NCI-H446 (cell line): ENCODE results near the gene RHOXF2.
"Not testable (repeated sequence)": the region's sequence is repeated elsewhere in the genome, so short reads cannot be mapped to it uniquely, and the experiment has no call there.

Experiments
- DNase-seq, 2 experiments: peaks; one replicate each; lab custom pipeline; 2025; lab: John Stamatoyannopoulos, UW

The RHOXF2 gene, protein sequence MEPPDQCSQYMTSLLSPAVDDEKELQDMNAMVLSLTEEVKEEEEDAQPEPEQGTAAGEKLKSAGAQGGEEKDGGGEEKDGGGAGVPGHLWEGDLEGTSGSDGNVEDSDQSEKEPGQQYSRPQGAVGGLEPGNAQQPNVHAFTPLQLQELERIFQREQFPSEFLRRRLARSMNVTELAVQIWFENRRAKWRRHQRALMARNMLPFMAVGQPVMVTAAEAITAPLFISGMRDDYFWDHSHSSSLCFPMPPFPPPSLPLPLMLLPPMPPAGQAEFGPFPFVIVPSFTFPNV

DNA sequence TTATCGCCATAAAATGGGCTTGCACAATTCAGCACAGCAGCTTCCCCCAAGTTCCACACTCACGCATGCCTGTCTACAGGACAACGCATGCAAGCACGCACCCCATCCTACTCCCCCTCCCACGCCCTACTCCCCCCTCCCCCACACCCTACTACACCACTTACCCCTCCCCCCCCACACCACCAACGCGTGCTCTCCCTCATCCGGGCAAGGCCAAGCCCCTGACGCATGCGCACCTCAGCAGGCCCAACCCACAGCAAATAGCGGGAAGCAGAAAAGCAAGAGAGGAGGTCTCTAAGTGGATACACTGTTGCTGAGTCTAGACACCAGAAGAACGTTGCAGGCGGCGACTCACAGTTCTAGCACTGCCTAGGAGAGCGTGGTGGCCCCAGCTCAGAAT is at the start of gene RHOXF2:
TSS of gene RHOXF2 (plus strand) at position 301 of the 400 bp plus-strand sequence. CDS start 138 bp downstream, outside the sequence.
- DNase-seq, result not testable (repeated sequence)

DNA sequence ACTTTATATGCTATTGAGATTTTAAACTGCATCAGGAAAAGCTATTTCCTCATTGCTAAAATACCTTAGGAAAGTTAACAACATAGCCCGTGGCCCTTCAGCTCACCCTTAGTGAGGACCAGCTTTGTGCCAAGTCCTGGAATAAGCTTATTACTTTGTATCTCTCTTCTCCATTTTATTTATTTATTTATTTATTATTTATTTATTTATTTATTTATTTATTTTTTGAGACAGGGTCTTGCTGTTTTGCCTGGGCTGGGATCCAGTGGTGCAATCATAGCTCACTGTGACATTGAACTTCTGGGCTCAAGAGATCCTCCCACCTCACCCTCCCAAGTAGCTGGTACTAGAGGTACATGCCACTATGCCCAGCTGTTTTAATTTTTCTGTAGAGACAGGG is 49.0 kb upstream of the RHOXF2 start:
- DNase-seq, result no peak

GRCh38 chrX:120111611-120112010 is 46.8 kb upstream of the RHOXF2 start:
- no peak for DNase-seq

DNA sequence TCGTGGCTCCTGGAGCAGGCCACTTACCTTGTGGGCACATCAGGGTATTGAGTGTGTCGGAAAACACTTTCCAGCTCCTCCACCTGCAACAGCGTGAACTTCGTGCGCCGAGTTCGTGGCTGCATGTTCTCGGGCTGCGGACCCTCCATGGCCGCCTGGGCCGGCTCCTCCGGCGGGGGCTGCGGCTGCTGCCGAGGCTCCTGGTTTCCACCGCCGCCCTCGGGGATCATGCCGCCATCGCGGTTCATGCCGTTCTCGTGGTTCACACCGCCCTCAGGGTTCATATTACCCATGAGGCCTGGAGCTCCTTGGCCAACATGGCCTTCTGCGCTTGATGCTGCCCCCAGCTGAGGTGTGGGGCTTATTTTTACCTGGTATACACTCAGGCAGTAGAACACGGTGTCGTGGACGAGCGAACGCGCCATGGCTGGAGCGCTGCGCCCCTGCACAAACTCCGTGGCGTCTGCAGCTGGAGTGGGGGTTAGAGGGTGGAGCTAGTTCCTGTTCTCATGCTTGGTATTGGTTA is 42.9 kb upstream of the RHOXF2 start, which contains the start of gene RHOXF1:
TSS of gene RHOXF1 (minus strand) at position 476 of the 526 bp plus-strand sequence. CDS start at position 425, 51 bp downstream.
- DNase-seq, result no peak

- DNase-seq, result no peak
Measured at GRCh38 chrX:120120223-120120622, 38.2 kb upstream of the RHOXF2 start.

DNA sequence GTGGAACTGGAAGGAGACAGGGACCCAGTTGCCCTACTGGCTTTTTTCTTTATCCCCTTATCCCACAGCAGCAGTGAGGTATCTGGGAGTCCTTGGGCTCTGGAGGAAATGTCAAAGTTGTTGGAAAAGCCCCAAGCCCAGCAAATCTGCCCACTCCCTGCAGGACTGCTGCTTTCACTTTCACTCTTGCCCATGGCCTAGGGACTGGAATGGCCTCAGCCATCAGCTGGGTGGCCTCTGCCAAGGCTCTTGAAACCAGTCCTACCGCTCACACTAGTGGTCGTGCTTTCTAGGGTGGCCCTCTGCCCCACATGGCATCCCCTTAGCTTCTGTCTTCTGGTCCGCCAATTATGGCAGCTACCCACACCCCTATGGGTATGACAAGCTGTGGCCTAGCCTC is 33.0 kb upstream of the RHOXF2 start:
- DNase-seq, result no peak

DNA sequence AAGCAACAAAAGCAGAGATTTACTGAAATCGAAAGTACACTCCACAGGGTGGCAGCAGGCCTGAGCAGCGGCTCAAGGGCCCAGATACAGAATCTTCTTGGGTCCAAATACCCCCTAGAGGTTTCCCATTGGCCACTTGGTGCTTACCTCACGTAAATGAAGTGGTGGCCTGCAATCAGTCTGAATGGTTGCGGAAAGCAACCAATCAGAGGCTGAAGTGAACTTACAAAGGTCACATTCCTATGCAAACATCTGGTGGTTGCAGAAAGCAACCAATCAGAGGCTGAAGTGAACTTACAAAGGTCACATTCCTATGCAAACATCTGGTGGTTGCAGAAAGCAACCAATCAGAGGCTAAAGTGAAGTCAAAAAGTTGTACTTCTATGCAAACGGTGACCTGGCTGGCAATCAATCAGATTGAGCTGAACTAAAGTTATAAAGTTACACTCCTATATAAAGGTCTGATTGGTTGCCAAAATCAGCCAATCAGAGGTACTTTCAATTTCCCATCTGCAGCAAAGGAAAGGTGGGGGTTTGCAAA is 30.0 kb upstream of the RHOXF2 start:
- not testable (repeated sequence) for DNase-seq

GRCh38 chrX:120136128-120136527 is 22.3 kb upstream of the RHOXF2 start:
- DNase-seq, result no peak

DNA sequence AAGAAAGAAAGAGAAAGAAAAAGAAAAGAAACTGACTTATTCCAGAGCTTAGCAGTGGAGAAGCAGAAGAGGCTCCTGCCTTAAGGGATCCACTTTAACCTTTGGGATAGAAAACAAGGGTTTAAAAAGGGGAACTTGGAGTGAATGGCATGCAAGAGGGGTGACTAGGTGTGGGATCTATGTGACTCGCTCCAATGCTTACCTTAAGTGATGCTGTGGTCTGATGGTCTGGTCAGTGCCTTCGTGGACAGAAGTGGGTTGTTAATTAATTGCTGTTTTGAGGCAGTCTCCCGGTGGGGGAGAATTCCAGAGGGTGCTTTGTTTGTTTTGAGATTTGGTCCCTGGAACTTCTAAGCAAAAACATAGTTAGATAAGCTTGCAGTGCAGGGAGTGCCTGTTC is 21.6 kb upstream of the RHOXF2 start:
- DNase-seq, result no peak

GRCh38 chrX:120137439-120137838 is 21.0 kb upstream of the RHOXF2 start:
- no peak for DNase-seq

DNA sequence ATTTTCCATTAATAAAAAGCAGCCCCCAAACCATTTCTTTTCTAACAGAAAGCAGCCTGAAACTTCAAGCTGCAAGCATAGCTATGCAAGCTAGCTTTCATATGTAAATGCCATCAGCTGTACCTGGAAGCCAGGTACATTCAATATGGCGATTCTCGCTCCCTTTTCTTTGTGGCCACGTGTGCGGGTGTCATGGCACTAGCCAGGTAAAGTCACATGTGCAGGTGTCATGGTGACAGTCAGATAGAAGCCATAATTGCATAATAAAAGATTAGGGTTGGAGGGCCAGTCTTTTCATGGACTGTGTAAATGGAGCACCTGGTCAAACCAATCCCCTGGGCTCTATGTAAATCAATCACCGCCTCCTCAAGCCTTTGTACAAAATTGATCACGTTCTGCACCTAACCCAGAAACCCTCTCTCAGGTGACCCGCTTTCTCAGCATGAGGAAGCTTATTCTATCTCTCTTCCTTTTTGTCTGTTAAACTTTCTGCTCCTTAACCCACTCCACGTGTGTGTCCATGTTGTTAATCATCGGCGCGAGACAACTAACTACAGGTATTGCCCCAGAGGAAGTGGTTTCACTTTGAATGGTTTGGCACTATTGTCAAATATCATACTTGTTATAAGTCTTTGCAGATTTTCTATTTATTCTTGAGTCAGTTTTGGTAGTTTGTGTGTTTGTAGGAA is 18.0 kb upstream of the RHOXF2 start:
- DNase-seq, result no peak

DNA sequence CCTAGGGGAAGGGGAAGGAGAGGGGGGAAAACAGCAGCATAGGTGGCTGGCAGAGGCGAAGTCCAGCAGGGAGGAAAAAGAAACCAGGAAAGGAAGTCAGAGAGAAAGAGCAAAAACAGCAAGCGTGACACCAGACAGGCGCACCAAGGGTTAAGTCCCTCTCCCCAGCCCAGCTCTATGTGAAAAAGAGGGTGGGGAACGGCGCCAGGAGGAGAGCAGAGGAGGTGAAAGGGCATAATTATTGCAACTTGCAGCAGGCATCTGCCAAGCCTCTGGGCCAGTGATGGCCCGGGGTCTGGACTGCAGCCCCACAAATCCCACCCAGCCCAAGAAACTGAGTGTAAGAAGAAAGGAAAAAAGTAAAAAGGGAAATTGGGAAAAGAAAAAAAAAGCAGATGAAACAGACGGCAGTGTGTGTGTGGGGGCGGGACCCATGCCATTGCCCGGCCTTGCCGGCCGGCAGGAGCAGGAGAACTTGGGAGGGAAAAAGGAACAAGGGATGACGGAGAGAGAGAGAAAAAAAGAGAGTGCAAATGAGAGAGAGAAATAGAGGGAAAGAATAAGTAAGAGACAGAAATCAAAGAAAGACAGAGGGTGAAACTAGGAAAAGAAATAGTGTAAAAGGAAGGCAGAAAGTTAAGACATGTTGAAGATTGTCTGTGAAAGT is 14.1 kb upstream of the RHOXF2 start:
- DNase-seq, result no peak

DNA sequence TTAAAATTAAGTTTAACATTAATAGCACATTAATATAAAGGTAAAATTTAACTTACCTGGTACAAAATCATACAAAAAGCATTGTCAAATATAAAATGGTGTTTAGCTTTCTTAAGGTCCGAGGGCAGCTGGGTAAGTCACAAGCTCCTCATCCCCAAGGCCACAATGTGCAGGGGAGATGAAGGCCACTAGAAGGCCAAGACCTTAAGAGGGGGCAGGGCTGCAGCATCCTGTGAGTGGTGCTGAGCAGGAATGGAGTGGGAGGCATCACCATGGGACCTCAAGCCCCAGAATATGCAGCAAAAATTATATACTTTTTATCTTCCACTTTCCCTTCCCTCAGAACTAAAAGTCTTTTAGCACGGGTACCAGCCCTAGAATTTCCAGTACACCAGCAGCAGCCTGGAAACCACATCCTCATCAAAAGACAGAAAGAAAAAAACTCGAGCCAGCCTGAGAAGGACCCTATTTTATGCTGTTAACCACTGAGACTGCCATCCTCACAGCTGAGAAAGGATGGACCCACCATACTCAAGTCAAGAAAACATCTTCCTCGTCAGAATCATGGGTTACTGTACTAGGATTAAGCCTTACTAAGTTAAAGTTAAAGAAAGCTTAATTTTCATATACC is 13.0 kb upstream of the RHOXF2 start:
- DNase-seq, result no peak

- DNase-seq, result not testable (repeated sequence)
Measured at GRCh38 chrX:120146323-120146722, 12.1 kb upstream of the RHOXF2 start.

DNA sequence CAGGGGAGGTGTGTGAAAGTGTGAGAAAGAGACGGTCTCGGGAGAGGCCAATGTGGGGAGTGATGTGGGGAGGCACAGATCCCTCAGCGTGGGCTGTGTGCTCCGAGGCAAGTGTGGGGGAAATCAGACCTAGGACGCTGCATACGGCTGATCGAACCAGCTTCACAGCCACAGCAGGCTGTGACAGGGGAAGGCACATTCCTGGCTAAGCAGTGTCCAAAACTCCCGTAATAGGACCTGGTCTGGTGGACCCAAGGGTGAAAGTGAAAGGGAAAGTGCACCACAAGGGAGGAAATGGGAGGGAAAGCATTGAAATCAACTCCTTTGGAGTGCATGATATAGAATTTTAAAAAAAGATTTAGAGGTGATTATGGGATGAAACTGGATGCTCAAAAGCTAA is 10.9 kb upstream of the RHOXF2 start:
- no peak for DNase-seq

- not testable (repeated sequence) for DNase-seq
Measured at GRCh38 chrX:120150109-120150744, 8.2 kb upstream of the RHOXF2 start.

GRCh38 chrX:120159086-120159485 is 673 bp downstream of the RHOXF2 start:
- not testable (repeated sequence) for DNase-seq

DNA sequence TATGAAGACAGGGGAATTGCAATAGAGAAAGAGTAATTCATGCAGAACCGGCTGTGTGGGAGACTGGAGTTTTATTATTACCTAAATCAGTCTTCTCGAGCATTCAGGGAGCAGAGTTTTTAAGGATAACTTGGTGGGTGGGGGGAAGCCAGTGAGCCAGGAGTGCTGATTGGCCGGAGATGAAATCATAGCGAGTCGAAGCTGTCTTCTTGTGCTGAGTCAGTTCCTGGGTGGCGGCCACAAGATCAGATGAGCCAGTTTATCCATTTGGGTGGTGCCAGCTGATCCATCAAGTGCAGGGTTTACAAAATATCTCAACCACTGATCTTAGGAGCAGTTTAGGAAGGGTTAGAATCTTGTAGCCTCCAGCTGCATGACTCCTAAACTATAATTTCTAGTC is 34.8 kb downstream of the RHOXF2 start:
- DNase-seq, result not testable (repeated sequence)

- not testable (repeated sequence) for DNase-seq
Measured at GRCh38 chrX:120193720-120194119, 35.3 kb downstream of the RHOXF2 start.

DNA sequence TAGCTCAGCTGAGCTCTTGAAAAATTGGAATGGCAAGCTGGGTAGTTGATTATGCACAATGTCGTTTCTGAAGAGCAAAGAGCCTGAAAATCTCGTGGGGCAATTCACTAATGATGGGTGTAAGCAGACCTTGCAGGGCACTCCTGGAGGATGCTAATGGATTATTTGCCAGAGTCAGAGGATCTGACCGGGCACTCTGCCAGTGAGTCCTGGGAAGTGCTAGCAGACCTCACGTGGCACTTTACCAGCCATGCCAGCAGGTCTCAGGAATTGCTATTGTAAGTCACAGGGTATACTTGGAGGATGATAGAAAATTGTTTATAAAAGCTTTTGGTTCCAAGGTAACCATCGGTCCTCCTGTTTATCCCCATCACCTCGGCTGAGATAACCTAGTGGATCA is 37.4 kb downstream of the RHOXF2 start:
- not testable (repeated sequence) for DNase-seq

DNA sequence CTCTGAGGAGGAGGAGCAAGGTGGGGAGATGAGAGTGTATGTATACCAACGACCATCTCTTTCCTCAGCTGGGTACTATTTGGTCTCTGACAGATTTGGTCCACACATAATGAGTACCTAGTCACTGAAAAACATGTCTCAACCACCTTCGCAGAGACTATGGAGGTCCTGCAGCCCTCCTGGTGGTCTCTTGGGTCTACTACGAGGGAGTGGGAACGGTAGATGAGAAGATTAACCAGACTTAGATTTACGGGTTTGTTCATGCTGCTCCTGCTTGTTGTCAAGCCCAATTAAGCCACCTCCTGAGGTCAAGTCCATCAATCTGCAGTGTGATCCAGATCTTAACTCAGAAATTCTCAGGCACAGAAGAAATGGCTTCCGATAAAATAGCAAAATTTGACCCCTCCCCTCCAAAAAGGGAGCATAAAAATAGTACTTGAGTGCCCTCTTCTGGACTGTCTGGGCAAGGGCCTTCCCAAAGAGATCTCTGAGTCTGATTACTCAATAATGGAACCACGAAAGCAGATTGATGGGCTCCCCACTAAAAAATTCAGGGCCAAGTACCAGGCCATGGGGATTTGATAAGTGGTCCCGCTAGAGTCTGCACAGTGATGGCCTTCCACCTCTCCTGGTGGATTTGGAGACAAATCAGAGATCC is 38.3 kb downstream of the RHOXF2 start:
- DNase-seq, result not testable (repeated sequence)
